SK-N-SH (cell line): ENCODE results near the gene TCOF1. TPM values are rescaled to one million over a fixed set of nuclear protein-coding genes. Genes with fewer than 3 reads are reported as not detected.

Experiments used
- CTCF ChIA-PET: fragments of 300-600, 350-600 bp; formaldehyde crosslinking; extraction: SDS; loops from one replicate; lab custom pipeline; 2021; lab: Yijun Ruan, JAX
- POLR2A ChIA-PET: fragments of 350-600 bp; sonication (Branson Sonifier 250); formaldehyde crosslinking; extraction: SDS; loops from one replicate; lab custom pipeline; 2020; ENCODE audit warnings: antibody characterized with exemption, inconsistent platforms; lab: Yijun Ruan, JAX
- DNase-seq: peaks from one replicate; pipeline ENCODE4 v3.0.0; 2012
- H2AFZ ChIP-seq: fragments of 200-600 bp; sonication (generic); 2 replicates; pipeline ENCODE4 v1.8.1; 2016; ENCODE audit warnings: antibody characterized with exemption, mild to moderate bottlenecking, low read depth
- H3F3A ChIP-seq: fragments of 200-600 bp; sonication (generic); replicated peaks from 2 replicates; pipeline ENCODE3; 2016; ENCODE audit warnings: antibody characterized with exemption, mild to moderate bottlenecking; ENCODE audit not compliant: insufficient read depth
- H3K27ac ChIP-seq, 2 experiments: fragments of 200-500 bp in 1 of 2; fragments of 200-600 bp in 1 of 2; sonication (Bioruptor generic) in 1 of 2; sonication (generic), shearing (Covaris generic) in 1 of 2; 2 replicates each; pipeline versions ENCODE4 v1.5.1 to v1.6.1; 2014 to 2016; ENCODE audit warnings: low read depth in 2 of 2, inconsistent platforms in 1 of 2, low read length in 1 of 2, mild to moderate bottlenecking in 1 of 2, mixed read lengths in 1 of 2
- H3K27me3 ChIP-seq: fragments of 200-600 bp; sonication (generic), shearing (Covaris generic); 2 replicates; pipeline ENCODE4 v1.6.1; 2016; ENCODE audit warnings: mixed run types; ENCODE audit not compliant: insufficient read depth
- H3K36me3 ChIP-seq, 2 experiments: fragments of 200-500 bp in 1 of 2; fragments of 200-600 bp in 1 of 2; sonication (Bioruptor generic) in 1 of 2; sonication (generic) in 1 of 2; replicated peaks in 1 of 2; 2 replicates each; pipeline versions ENCODE3 to v1.5.1; 2014 to 2016; ENCODE audit warnings: low read length in 1 of 2, mild to moderate bottlenecking in 1 of 2; ENCODE audit not compliant: insufficient read depth in 2 of 2, control insufficient read depth in 1 of 2
- H3K4me1 ChIP-seq, 2 experiments: fragments of 200-500 bp in 1 of 2; fragments of 200-600 bp in 1 of 2; sonication (Bioruptor generic) in 1 of 2; sonication (generic), shearing (Covaris generic) in 1 of 2; 2 replicates each; pipeline versions ENCODE4 v1.5.1 to v1.6.1; 2014 to 2016; ENCODE audit warnings: low read depth in 1 of 2, low read length in 1 of 2, mixed run types in 1 of 2; ENCODE audit not compliant: insufficient read depth in 2 of 2, control insufficient read depth in 1 of 2
- H3K4me2 ChIP-seq: fragments of 200-600 bp; sonication (generic), shearing (Covaris generic); 2 replicates; pipeline ENCODE4 v1.6.1; 2017; ENCODE audit warnings: mixed run types
- H3K4me3 ChIP-seq, 2 experiments: fragments of 200-500 bp in 1 of 2; fragments of 200-600 bp in 1 of 2; sonication (Bioruptor generic) in 1 of 2; sonication (generic), shearing (Covaris generic) in 1 of 2; 2 replicates each; pipeline versions ENCODE4 v1.5.1 to v1.8.1; 2014 to 2016; ENCODE audit warnings: low read depth in 2 of 2, inconsistent platforms in 1 of 2, low read length in 1 of 2, mild to moderate bottlenecking in 1 of 2, mixed read lengths in 1 of 2, moderate library complexity in 1 of 2
- H3K79me2 ChIP-seq: fragments of 200-600 bp; sonication (generic); 2 replicates; pipeline ENCODE4 v1.8.1; 2017; ENCODE audit warnings: mild to moderate bottlenecking; ENCODE audit not compliant: insufficient read depth
- H3K9ac ChIP-seq: fragments of 200-600 bp; sonication (generic); 2 replicates; pipeline ENCODE4 v1.6.1; 2017; ENCODE audit warnings: mixed run types
- H3K9me2 ChIP-seq: fragments of 200-600 bp; sonication (generic); 2 replicates; pipeline ENCODE4 v1.6.1; 2017; ENCODE audit warnings: mixed run types
- H3K9me3 ChIP-seq: fragments of 200-600 bp; sonication (generic); 2 replicates; pipeline ENCODE4 v1.6.1; 2017; ENCODE audit warnings: mixed run types, mild to moderate bottlenecking, moderate library complexity
- H4K20me1 ChIP-seq: fragments of 200-600 bp; sonication (generic); 2 replicates; pipeline ENCODE4 v1.6.1; 2017; ENCODE audit warnings: mild to moderate bottlenecking, mixed run types; ENCODE audit not compliant: insufficient read depth
- CHD2 ChIP-seq: fragments of 150-350 bp; IDR thresholded peaks from 2 replicates; pipeline ENCODE4 v1.6.1; 2018; ENCODE audit warnings: low read length; ENCODE audit not compliant: partially characterized antibody
- ELF1 ChIP-seq: IDR thresholded peaks from 2 replicates; pipeline ENCODE4 v1.4.0; 2012
- FOSL2 ChIP-seq: IDR thresholded peaks from 2 replicates; pipeline ENCODE4 v1.4.0; 2012; ENCODE audit warnings: low read depth, mild to moderate bottlenecking, moderate library complexity, borderline replicate concordance
- FOXJ3 ChIP-seq: sonication (generic); formaldehyde crosslinking; IDR thresholded peaks from 2 replicates; pipeline ENCODE4 v1.5.1; 2020; ENCODE audit warnings: mild to moderate bottlenecking, missing genetic modification reagents
- FOXM1 ChIP-seq: IDR thresholded peaks from 2 replicates; pipeline ENCODE4 v1.4.0; 2012; ENCODE audit warnings: low read depth, mild to moderate bottlenecking
- GATA2 ChIP-seq: sonication (generic); formaldehyde crosslinking; IDR thresholded peaks from 2 replicates; pipeline ENCODE4 v1.5.0; 2020; ENCODE audit warnings: mild to moderate bottlenecking, missing genetic modification reagents
- JUND ChIP-seq: IDR thresholded peaks from 2 replicates; pipeline ENCODE4 v1.4.0; 2012
- MAX ChIP-seq: IDR thresholded peaks from 2 replicates; pipeline ENCODE4 v1.4.0; 2012; ENCODE audit warnings: low read depth
- MEF2A ChIP-seq: IDR thresholded peaks from 2 replicates; pipeline ENCODE4 v1.4.0; 2012; ENCODE audit warnings: low read depth, borderline replicate concordance
- NFIC ChIP-seq: IDR thresholded peaks from 2 replicates; pipeline ENCODE4 v1.4.0; 2012; ENCODE audit warnings: borderline replicate concordance
- NRF1 ChIP-seq: IDR thresholded peaks from 2 replicates; pipeline ENCODE4 v1.6.1; 2012; ENCODE audit warnings: low read depth, mild to moderate bottlenecking, low read length
- POLR2AphosphoS5 ChIP-seq: IDR thresholded peaks from 2 replicates; pipeline ENCODE4 v1.6.1; 2012; ENCODE audit warnings: low read depth, low read length
- RAD21 ChIP-seq: IDR thresholded peaks from 2 replicates; pipeline ENCODE4 v1.6.1; 2012; ENCODE audit warnings: mild to moderate bottlenecking, low read length
- RCOR1 ChIP-seq: fragments of 150-350 bp; IDR thresholded peaks from 2 replicates; pipeline ENCODE4 v1.6.1; 2017; ENCODE audit warnings: antibody characterized with exemption, low read length
- RFX5 ChIP-seq: IDR thresholded peaks from 2 replicates; pipeline ENCODE4 v1.6.1; 2012; ENCODE audit warnings: mild to moderate bottlenecking, improper control_type of control experiment, low read length
- SIN3A ChIP-seq: IDR thresholded peaks from 2 replicates; pipeline ENCODE4 v1.6.1; 2012; ENCODE audit warnings: low read depth, mild to moderate bottlenecking, low read length, moderate library complexity, borderline replicate concordance
- TEAD4 ChIP-seq: IDR thresholded peaks from 2 replicates; pipeline ENCODE4 v1.4.0; 2012; ENCODE audit warnings: mild to moderate bottlenecking, borderline replicate concordance; ENCODE audit not compliant: insufficient read depth
- USF2 ChIP-seq: fragments of 150-350 bp; IDR thresholded peaks from 2 replicates; pipeline ENCODE4 v1.6.1; 2017; ENCODE audit warnings: antibody characterized with exemption, low read length, low read depth, borderline replicate concordance
- WGBS: methylation state at CpG from one replicate; pipeline ENCODE4 v1.1.6; 2017; ENCODE audit warnings: low lambda C conversion rate; 5-methylcytosine and 5-hydroxymethylcytosine counted together
- polyA plus RNA-seq, 3 experiments: library from polyadenylated mRNA; depleted of rRNA; stranded (reverse); fragments of >200 nt; gene quantifications; 2 replicates each; pipeline ENCODE4 v1.2.3, GENCODE V29; 2012
- TF ChIP-seq, protein P1 (sequence below): IDR thresholded peaks from 2 replicates; pipeline ENCODE4 v1.4.0; 2012; ENCODE audit warnings: low read depth, borderline replicate concordance
- TF ChIP-seq, protein P2 (sequence below): IDR thresholded peaks from 2 replicates; pipeline ENCODE4; 2012

TCOF1 gene
- polyA plus RNA-seq, 1 of the 3 experiments (the other 2 are of a cell fraction), result 33.0 TPM

GRCh38 chr5:150341331-150341730, 16.2 kb upstream of the TCOF1 start:
- H3K36me3 ChIP-seq, result no peaks in the 10 kb centered on the region
- no peak overlapping the region for H3K4me3 ChIP-seq
- CTCF ChIA-PET, result interaction anchor here (3.3 kb wide), 1 partner anchor 9 kb away, joined by 24 read pairs; no protein-coding TSS in a partner anchor
- POLR2A ChIA-PET, result no interaction called here
- WGBS, result 67% methylated on average over 3 of the region's 4 CpGs
- H3K27me3 ChIP-seq, result no peaks in the 10 kb centered on the region
- H3K9me2 ChIP-seq, result no peaks in the 10 kb centered on the region
- H3K79me2 ChIP-seq, result no peaks in the 10 kb centered on the region
- no peak overlapping the region for H3K4me2 ChIP-seq
- DNase-seq, result no peak
- no peaks in the 10 kb centered on the region for H3K9me3 ChIP-seq
- H3K4me1 ChIP-seq, result peaks cover 0 to 2% of the 10 kb centered on the region in 2 experiments; a peak in 1 of 4 replicates
- H3K9ac ChIP-seq, result no peak overlapping the region
- no peak overlapping the region for H3K27ac ChIP-seq
- TF ChIP-seq FOSL2, result no peak
- TF ChIP-seq, protein P1, sequence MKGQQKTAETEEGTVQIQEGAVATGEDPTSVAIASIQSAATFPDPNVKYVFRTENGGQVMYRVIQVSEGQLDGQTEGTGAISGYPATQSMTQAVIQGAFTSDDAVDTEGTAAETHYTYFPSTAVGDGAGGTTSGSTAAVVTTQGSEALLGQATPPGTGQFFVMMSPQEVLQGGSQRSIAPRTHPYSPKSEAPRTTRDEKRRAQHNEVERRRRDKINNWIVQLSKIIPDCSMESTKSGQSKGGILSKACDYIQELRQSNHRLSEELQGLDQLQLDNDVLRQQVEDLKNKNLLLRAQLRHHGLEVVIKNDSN, result no peak
- TF ChIP-seq CHD2, result no peak
- no peak for TF ChIP-seq MAX
- TF ChIP-seq FOXM1, result no peak
- TF ChIP-seq, protein P2, sequence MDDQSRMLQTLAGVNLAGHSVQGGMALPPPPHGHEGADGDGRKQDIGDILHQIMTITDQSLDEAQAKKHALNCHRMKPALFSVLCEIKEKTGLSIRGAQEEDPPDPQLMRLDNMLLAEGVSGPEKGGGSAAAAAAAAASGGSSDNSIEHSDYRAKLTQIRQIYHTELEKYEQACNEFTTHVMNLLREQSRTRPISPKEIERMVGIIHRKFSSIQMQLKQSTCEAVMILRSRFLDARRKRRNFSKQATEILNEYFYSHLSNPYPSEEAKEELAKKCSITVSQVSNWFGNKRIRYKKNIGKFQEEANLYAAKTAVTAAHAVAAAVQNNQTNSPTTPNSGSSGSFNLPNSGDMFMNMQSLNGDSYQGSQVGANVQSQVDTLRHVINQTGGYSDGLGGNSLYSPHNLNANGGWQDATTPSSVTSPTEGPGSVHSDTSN, result no peak
- no peak for TF ChIP-seq SIN3A
- no peak for TF ChIP-seq USF2
- TF ChIP-seq TEAD4, result no peak
- TF ChIP-seq RCOR1, result no peak
- TF ChIP-seq NRF1, result no peak
- TF ChIP-seq JUND, result no peak
- no peak for TF ChIP-seq NFIC
- TF ChIP-seq POLR2AphosphoS5, result no peak
- no peak for TF ChIP-seq GATA2 (CRISPR knock-in tag)
- no peak for TF ChIP-seq ELF1
- no peak for TF ChIP-seq FOXJ3
- TF ChIP-seq RAD21, result no peak
- H2AFZ ChIP-seq, result no peak overlapping the region
- H3F3A ChIP-seq, result no peaks in the 10 kb centered on the region
- H4K20me1 ChIP-seq, result no peaks in the 10 kb centered on the region

DNA sequence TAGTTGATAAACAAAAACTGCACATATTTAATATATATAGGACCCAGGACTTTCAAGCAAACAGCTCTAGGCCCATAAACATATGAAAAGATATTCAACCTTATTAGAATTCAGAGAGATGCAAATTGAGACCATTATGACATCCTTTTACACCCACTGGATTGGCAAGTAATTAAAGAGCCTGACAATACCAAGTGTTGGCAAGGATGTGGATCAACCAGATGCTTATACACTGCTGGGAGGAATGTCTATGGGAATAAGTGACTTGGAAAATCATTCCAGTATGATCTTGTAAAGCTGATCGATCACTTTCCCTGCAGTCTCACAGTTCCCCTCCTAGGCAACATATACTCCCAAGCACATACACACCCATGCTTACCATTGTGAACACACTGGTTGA, 15.5 kb upstream of the TCOF1 start:
- H3K4me3 ChIP-seq, result no peak overlapping the region
- no peaks in the 10 kb centered on the region for H3K79me2 ChIP-seq
- no peak overlapping the region for H3K9ac ChIP-seq
- no peaks in the 10 kb centered on the region for H3K27me3 ChIP-seq
- no peaks in the 10 kb centered on the region for H3K9me3 ChIP-seq
- no peaks in the 10 kb centered on the region for H3F3A ChIP-seq
- H3K4me1 ChIP-seq, result peaks cover 0 to 2% of the 10 kb centered on the region in 2 experiments; a peak in 1 of 4 replicates
- H2AFZ ChIP-seq, result no peak overlapping the region
- no peaks in the 10 kb centered on the region for H3K9me2 ChIP-seq
- no peak for DNase-seq
- no peaks in the 10 kb centered on the region for H4K20me1 ChIP-seq
- 92% methylated on average over 1 of the region's 1 CpG for WGBS
- H3K27ac ChIP-seq, result no peak overlapping the region
- TF ChIP-seq NRF1, result no peak
- TF ChIP-seq RFX5, result no peak
- no peak for TF ChIP-seq MAX
- no peak for TF ChIP-seq MEF2A
- H3K4me2 ChIP-seq, result no peak overlapping the region
- no peaks in the 10 kb centered on the region for H3K36me3 ChIP-seq
- POLR2A ChIA-PET, result no interaction called here
- CTCF ChIA-PET, result interaction anchor here (1.0 to 1.4 kb wide), 2 partner anchors 9 to 10 kb away, joined by 4 to 5 read pairs; no protein-coding TSS in a partner anchor
